ENCODE data around the gene PARVA. TPM values are rescaled to one million over a fixed set of nuclear protein-coding genes. Genes with fewer than 3 reads are reported as not detected.

The PARVA gene
- total and polyA plus RNA-seq, 4 donors: 3.1 to 11.7 (median 11.2) TPM

GRCh38 chr11:12524865-12525264 lies 147.5 kb downstream of the PARVA start:
- no peak for DNase-seq (ENCODE audit: low spot score)
- Histone ChIP-seq H3K27ac (ENCODE audit: low read depth in 1 of 2, low read length in 2 of 2) (no peak overlapping the region), H3K4me3 (ENCODE audit: low read depth in 1 of 3, low read length in 3 of 3) (no peak overlapping the region), H3K27me3 (ENCODE audit: control insufficient read depth in 4 of 4, insufficient read depth in 4 of 4, low read length in 3 of 4) (no peaks in the 10 kb centered on the region), H3K9me3 (ENCODE audit: control insufficient read depth in 4 of 4, low read length in 3 of 4) (no peaks in the 10 kb centered on the region), H3K9ac (ENCODE audit: low read depth in 1 of 2, low read length in 2 of 2) (no peak overlapping the region), H3K36me3 (ENCODE audit: control insufficient read depth in 4 of 4, insufficient read depth in 3 of 4, low read depth in 1 of 4, low read length in 3 of 4) (peaks cover 0 to 3% (median 0%) of the 10 kb centered on the region in 4 donors), H3K4me1 (ENCODE audit: control insufficient read depth in 4 of 4, insufficient read depth in 4 of 4, low read length in 3 of 4) (peaks cover 0 to 7% (median under 1%) of the 10 kb centered on the region in 4 donors)
- WGBS: 96% methylated on average over 5 of the region's 5 CpGs
- no peak for TF ChIP-seq SP1 (IDR thresholded peaks at IDR 0.05)
- no peak for TF ChIP-seq GABPA (IDR thresholded peaks at IDR 0.05 in 1 of 2, conservative IDR thresholded peaks at IDR 0.05 in 1 of 2)
- no peak for TF ChIP-seq TAF1 (conservative IDR thresholded peaks at IDR 0.05)
- TF ChIP-seq YY1 (IDR thresholded peaks at IDR 0.05): no peak
- no peak for TF ChIP-seq EGR1 (IDR thresholded peaks at IDR 0.05; ENCODE audit: low read depth in 2 of 2)
- TF ChIP-seq RXRA (IDR thresholded peaks at IDR 0.05): no peak
- no peak for TF ChIP-seq ZBTB33 (IDR thresholded peaks at IDR 0.05)
- TF ChIP-seq FOXA2 (IDR thresholded peaks at IDR 0.05): no peak
- no peak for TF ChIP-seq MAX (IDR thresholded peaks at IDR 0.05)
- TF ChIP-seq ATF3 (IDR thresholded peaks at IDR 0.05): no peak
- no peak for TF ChIP-seq HNF4G (IDR thresholded peaks at IDR 0.05)
- no peak for TF ChIP-seq FOXA1 (IDR thresholded peaks at IDR 0.05)
- TF ChIP-seq NR2F2 (IDR thresholded peaks at IDR 0.05): no peak
- no peak for TF ChIP-seq JUND (IDR thresholded peaks at IDR 0.05)
- no peak for TF ChIP-seq HNF4A (conservative IDR thresholded peaks at IDR 0.05)

GRCh38 chr11:12525466-12526055 lies 148.2 kb downstream of the PARVA start:
- no peaks in the 10 kb centered on the region for H3K9me3 ChIP-seq (ENCODE audit: control insufficient read depth in 4 of 4, low read length in 3 of 4)
- no peak overlapping the region for H3K4me3 ChIP-seq (ENCODE audit: low read depth in 1 of 3, low read length in 3 of 3)
- DNase-seq (ENCODE audit: low spot score): no peak
- H3K27me3 ChIP-seq (ENCODE audit: control insufficient read depth in 4 of 4, insufficient read depth in 4 of 4, low read length in 3 of 4): no peaks in the 10 kb centered on the region
- H3K4me1 ChIP-seq (ENCODE audit: control insufficient read depth in 4 of 4, insufficient read depth in 4 of 4, low read length in 3 of 4): peaks cover 0 to 7% (median 2%) of the 10 kb centered on the region in 4 donors
- no peak for TF ChIP-seq MAX (IDR thresholded peaks at IDR 0.05)
- TF ChIP-seq ATF3 (IDR thresholded peaks at IDR 0.05): no peak
- TF ChIP-seq ZBTB33 (IDR thresholded peaks at IDR 0.05): no peak
- TF ChIP-seq SP1 (IDR thresholded peaks at IDR 0.05): no peak
- TF ChIP-seq GABPA (IDR thresholded peaks at IDR 0.05 in 1 of 2, conservative IDR thresholded peaks at IDR 0.05 in 1 of 2): no peak
- TF ChIP-seq JUND (IDR thresholded peaks at IDR 0.05): no peak
- TF ChIP-seq FOXA1 (IDR thresholded peaks at IDR 0.05): no peak
- no peak for TF ChIP-seq HNF4G (IDR thresholded peaks at IDR 0.05)
- no peak for TF ChIP-seq NR2F2 (IDR thresholded peaks at IDR 0.05)
- TF ChIP-seq FOXA2 (IDR thresholded peaks at IDR 0.05): no peak
- TF ChIP-seq REST (IDR thresholded peaks at IDR 0.05): no peak
- no peak for TF ChIP-seq HNF4A (conservative IDR thresholded peaks at IDR 0.05)
- 95% methylated on average over 1 of the region's 1 CpG for WGBS
- H3K27ac ChIP-seq (ENCODE audit: low read depth in 1 of 2, low read length in 2 of 2): no peak overlapping the region
- peaks cover 0 to 3% (median 0%) of the 10 kb centered on the region in 4 donors for H3K36me3 ChIP-seq (ENCODE audit: control insufficient read depth in 4 of 4, insufficient read depth in 3 of 4, low read depth in 1 of 4, low read length in 3 of 4)
- no peak overlapping the region for H3K9ac ChIP-seq (ENCODE audit: low read depth in 1 of 2, low read length in 2 of 2)

Data from liver (tissue), 9 donors.